Heart left ventricle (tissue), 16 donors: ENCODE measurements around the gene ZNF423. TPM values are rescaled to one million over a fixed set of nuclear protein-coding genes. Genes with fewer than 3 reads are reported as not detected.

Source experiments
- ATAC-seq, 4 donors: fragments of 200-7000 bp; cut with Tn5 transposase; one replicate each; pipeline ENCODE4 v1.9.1; 2020 to 2022; ENCODE audit warnings: moderate library complexity in 4 of 4, mild to moderate bottlenecking in 3 of 4, moderate number of reproducible peaks in 1 of 4
- DNase-seq, 5 donors: peaks; one replicate each; pipeline ENCODE4 v3.0.0-alpha.2; 2020
- H3K27ac ChIP-seq, 12 donors: fragments of 200-600 bp; sonication (generic) in 4 of 12; one replicate each; pipeline versions ENCODE4 v1.5.0 to v1.8.0; 2016 to 2022; ENCODE audit warnings: mild to moderate bottlenecking in 2 of 12
- H3K27me3 ChIP-seq, 9 donors: fragments of 200-600 bp; sonication (generic) in 2 of 9; one replicate each; pipeline versions ENCODE4 v1.5.1 to v1.8.0; 2016 to 2022; ENCODE audit warnings: mild to moderate bottlenecking in 3 of 9
- H3K36me3 ChIP-seq, 9 donors: fragments of 200-600 bp; sonication (generic) in 2 of 9; one replicate each; pipeline versions ENCODE4 v1.5.0 to v1.8.0; 2018 to 2022; ENCODE audit warnings: mild to moderate bottlenecking in 2 of 9
- H3K4me1 ChIP-seq, 12 donors: fragments of 200-600 bp; sonication (generic) in 4 of 12; one replicate each; pipeline versions ENCODE4 v1.5.0 to v1.8.0; 2016 to 2022; ENCODE audit warnings: mild to moderate bottlenecking in 3 of 12
- H3K4me3 ChIP-seq, 12 donors: fragments of 200-600 bp; sonication (generic) in 4 of 12; one replicate each; pipeline versions ENCODE4 v1.5.0 to v1.8.0; 2017 to 2022; ENCODE audit warnings: mild to moderate bottlenecking in 9 of 12, moderate library complexity in 4 of 12
- H3K9me3 ChIP-seq, 12 donors: fragments of 200-600 bp; sonication (generic) in 4 of 12; one replicate each; pipeline versions ENCODE4 v1.5.0 to v1.8.0; 2016 to 2022; ENCODE audit warnings: mild to moderate bottlenecking in 1 of 12
- CTCF ChIP-seq, 12 donors: fragments of 200-600 bp; sonication (generic) in 4 of 12; IDR thresholded peaks; one replicate each; pipeline versions ENCODE4 v1.5.0 to v1.8.0; 2018 to 2022; ENCODE audit warnings: antibody characterized with exemption in 12 of 12, mild to moderate bottlenecking in 5 of 12
- POLR2A ChIP-seq, 2 donors: fragments of 450-650 bp; IDR thresholded peaks; one replicate each; pipeline ENCODE4 v1.6.1; 2017; ENCODE audit warnings: antibody characterized with exemption in 2 of 2, mild to moderate bottlenecking in 2 of 2, moderate library complexity in 2 of 2
- WGBS, 4 donors: extraction: QIAGEN DNeasy Blood & Tissue Kit in 2 of 4; methylation state at CpG; one replicate each; pipeline versions ENCODE4 v1.1.5 to v1.1.7; 2013 to 2018; 5-methylcytosine and 5-hydroxymethylcytosine counted together
- intact Hi-C, 10 donors: fragments of 100-400 bp; cut with DNase I; formaldehyde crosslinking; loops; one replicate each; pipeline versions ENCODE4 v1.11.1 to v1.14.2; 2022
- polyA plus RNA-seq, 2 donors: library from polyadenylated mRNA; stranded (reverse); fragments of 200-250 nt; gene quantifications; one replicate each; pipeline ENCODE4 v1.2.3, GENCODE V29; 2013
- total RNA-seq, 9 donors: library from RNA; depleted of rRNA in 2 of 9; stranded (reverse); fragments of >200 nt in 2 of 9; fragmentation: NEBNext Ultra II Directional in 3 of 9; extraction: Animal tissue kit (Norgen Biotek cat#: 25700) in 3 of 9; gene quantifications; one replicate each; pipeline versions ENCODE4 v1.1.0 to v1.2.4, GENCODE V29; 2016 to 2023
- donor health status: ischemic (EF 13 %, LVEDD 7.1; RV severe dilation, severe dysfunction).
- donor health status: healthy with polysubstance abuse.
- donor health status: DM: no; HTN: yes; CAD: no.
- donor health status: DM: no; HTN: no; CAD: no.
- donor health status: ischemic (EF 25% LVEDD 6.9; RV normal size, moderate dysfunction).
- donor health status: ischemic (EF 25% LVEDD 5.7; RV mildly dilated, moderate dysfunction).
- donor health status: healthy.
- donor health status: DM: yes; HTN: yes; CAD: no.
- donor health status: ischemic (EF 35%, LVEDD 5.7; RV mildly dilated, moderate dysfunction).
- donor health status: nonischemic (EF 11% LVEDD 7.7; RV severe dilation, severe dysfunction).
- donor health status: DM: yes; HTN: yes; CAD: no.
- donor health status: PGD.
- donor health status: ischemic (EF 29% LVEDD 5.4; RV normal size, mild dysfunction).
- donor health status: nonischemic (EF 23%, LVEDD 6.1; RV moderate dilation, normal function).

The ZNF423 gene
- total and polyA plus RNA-seq, 11 donors, result 1.8 to 10.4 (median 5.7) TPM

GRCh38 chr16:49637511-49637910 lies 218.4 kb downstream of the ZNF423 start:
- Histone ChIP-seq H3K4me1 (peaks cover 2 to 40% (median 28%) of the 10 kb centered on the region in 12 donors), H3K9me3 (no peaks in the 10 kb centered on the region), H3K4me3 (no peak overlapping the region), H3K36me3 (peaks cover 0 to 39% (median 26%) of the 10 kb centered on the region in 9 donors), H3K27me3 (no peaks in the 10 kb centered on the region), H3K27ac (no peak overlapping the region)
- intact Hi-C loops, result no loop called here
- DNase-seq, result no peak
- WGBS, 4 donors, result 98 to 99% (median 98%) methylated on average over 16 of the region's 16 CpGs
- ATAC-seq, result no peak
- no peak for TF ChIP-seq POLR2A (IDR thresholded peaks at IDR 0.05)
- no peak for TF ChIP-seq CTCF (IDR thresholded peaks at IDR 0.05)

GRCh38 chr16:49636608-49637007 lies 219.3 kb downstream of the ZNF423 start:
- H3K36me3 ChIP-seq, result peaks cover 0 to 39% (median 26%) of the 10 kb centered on the region in 9 donors
- H3K4me3 ChIP-seq, result no peak overlapping the region
- no peaks in the 10 kb centered on the region for H3K9me3 ChIP-seq
- intact Hi-C loops, result no loop called here
- H3K27ac ChIP-seq, result no peak overlapping the region
- 97 to 98% (median 98%) methylated on average over 14 of the region's 14 CpGs for WGBS, 4 donors
- ATAC-seq (no peak), DNase-seq (no peak)
- no peaks in the 10 kb centered on the region for H3K27me3 ChIP-seq
- TF ChIP-seq CTCF (IDR thresholded peaks at IDR 0.05), result no peak
- TF ChIP-seq POLR2A (IDR thresholded peaks at IDR 0.05), result no peak
- peaks cover 2 to 41% (median 29%) of the 10 kb centered on the region in 12 donors for H3K4me1 ChIP-seq

- intact Hi-C loops, result no loop called here
Measured at GRCh38 chr16:49635591-49636581, 220.0 kb downstream of the ZNF423 start.

More at GRCh38 chr16:49635591-49636581, 220.0 kb downstream of the ZNF423 start:
- Histone ChIP-seq H3K27ac (no peak overlapping the region), H3K4me1 (peaks cover 2 to 43% (median 29%) of the 10 kb centered on the region in 12 donors), H3K4me3 (no peak overlapping the region), H3K27me3 (no peaks in the 10 kb centered on the region), H3K9me3 (no peaks in the 10 kb centered on the region), H3K36me3 (peaks cover 0 to 39% (median 26%) of the 10 kb centered on the region in 9 donors)
- 96 to 97% (median 97%) methylated on average over 36 to 58 of the region's 58 CpGs for WGBS, 4 donors
- ATAC-seq (no peak), DNase-seq (no peak)
- no peak for TF ChIP-seq CTCF (IDR thresholded peaks at IDR 0.05)
- TF ChIP-seq POLR2A (IDR thresholded peaks at IDR 0.05), result no peak
